Fibroblast of peridontal ligament (primary cell): ENCODE measurements around the gene P4HA1.

Experiments used
- DNase-seq: peaks from one replicate; pipeline ENCODE4 v3.0.0-alpha.2; 2010; ENCODE audit errors: extremely low read depth

The P4HA1 gene

GRCh38 chr10:72980348-72980747 is 116.3 kb downstream of the P4HA1 start:
- no peak for DNase-seq

GRCh38 chr10:72979709-72980108 is 117.0 kb downstream of the P4HA1 start:
- no peak for DNase-seq

GRCh38 chr10:72976886-72977285 is 119.8 kb downstream of the P4HA1 start:
- DNase-seq, result no peak
